A549 treated with DMSO at 1 μM for 4 hours (cell line): ENCODE results near the gene ARNT2. TPM values are rescaled to one million over a fixed set of nuclear protein-coding genes. Genes with fewer than 3 reads are reported as not detected.

Experiments
- total RNA-seq: library from RNA; stranded (reverse); fragments of 200-300 nt; extraction: Qiagen RNA extraction; gene quantifications from 5 replicates; pipeline ENCODE4 v1.2.3, GENCODE V29; 2022; ENCODE audit warnings: low read depth

The ARNT2 gene
- total RNA-seq, result 16.8 to 20.6 TPM (median 18.4 TPM) in 5 replicates

GRCh38 chr15:80404057-80404760 is at the start of gene ARNT2:
Gene ARNT2, plus strand, starts transcription at chr15:80404382. Its CDS starts 134 bp downstream, at chr15:80404516.

Other genes starting within 250 kb of the ARNT2 start
- gene CTXND1, start 152.2 kb upstream of the ARNT2 start, total RNA-seq, result 0.01 to 0.02 TPM (median 0.01 TPM) in 3 of 5 replicates, not detected in the others